ENCODE measurements around the gene GCM1.

GCM1 gene

GRCh38 chr6:53152576-53152975 is 3.9 kb upstream of the GCM1 start:
- Histone ChIP-seq H3K27ac (ENCODE audit: low read depth, low read length) (no peak overlapping the region), H3K79me2 (ENCODE audit: control insufficient read depth, insufficient read depth, low read length, unreplicated experiment) (no peaks in the 10 kb centered on the region), H3K4me3 (ENCODE audit: low read depth, low read length) (no peak overlapping the region), H2AFZ (ENCODE audit: low read length, unreplicated experiment) (no peak overlapping the region), H3K4me1 (ENCODE audit: control insufficient read depth, insufficient read depth, low read length, unreplicated experiment) (peaks cover 4% of the 10 kb centered on the region), H3K27me3 (ENCODE audit: insufficient read depth, low read length) (no peaks in the 10 kb centered on the region), H3K36me3 (ENCODE audit: insufficient read depth, low read length) (no peaks in the 10 kb centered on the region)

DNA sequence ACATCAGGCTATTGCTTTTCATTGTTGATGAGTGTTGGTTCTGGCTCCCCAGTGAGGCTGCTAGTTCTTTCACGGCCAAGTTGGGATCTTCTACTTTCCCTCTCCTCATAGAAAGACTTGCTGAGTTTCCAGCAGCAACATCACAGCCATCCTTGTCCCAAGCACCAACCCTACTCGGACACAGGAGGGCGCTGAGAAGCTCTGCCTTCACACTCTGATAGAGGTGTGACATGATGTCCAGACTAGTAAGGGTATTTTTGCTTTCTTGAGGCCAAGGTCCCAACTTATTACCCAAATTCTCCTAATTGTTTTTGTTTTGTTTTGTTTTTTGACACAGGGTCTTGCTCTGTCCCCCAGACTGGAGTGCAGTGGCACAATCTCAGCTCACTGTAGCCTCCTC is 3.0 kb upstream of the GCM1 start:
- Histone ChIP-seq H2AFZ (ENCODE audit: low read length, unreplicated experiment) (no peak overlapping the region), H3K27ac (ENCODE audit: low read depth, low read length) (no peak overlapping the region), H3K27me3 (ENCODE audit: insufficient read depth, low read length) (no peaks in the 10 kb centered on the region), H3K4me1 (ENCODE audit: control insufficient read depth, insufficient read depth, low read length, unreplicated experiment) (peaks cover 4% of the 10 kb centered on the region), H3K36me3 (ENCODE audit: insufficient read depth, low read length) (no peaks in the 10 kb centered on the region), H3K4me3 (ENCODE audit: low read depth, low read length) (no peak overlapping the region), H3K79me2 (ENCODE audit: control insufficient read depth, insufficient read depth, low read length, unreplicated experiment) (no peaks in the 10 kb centered on the region)

DNA sequence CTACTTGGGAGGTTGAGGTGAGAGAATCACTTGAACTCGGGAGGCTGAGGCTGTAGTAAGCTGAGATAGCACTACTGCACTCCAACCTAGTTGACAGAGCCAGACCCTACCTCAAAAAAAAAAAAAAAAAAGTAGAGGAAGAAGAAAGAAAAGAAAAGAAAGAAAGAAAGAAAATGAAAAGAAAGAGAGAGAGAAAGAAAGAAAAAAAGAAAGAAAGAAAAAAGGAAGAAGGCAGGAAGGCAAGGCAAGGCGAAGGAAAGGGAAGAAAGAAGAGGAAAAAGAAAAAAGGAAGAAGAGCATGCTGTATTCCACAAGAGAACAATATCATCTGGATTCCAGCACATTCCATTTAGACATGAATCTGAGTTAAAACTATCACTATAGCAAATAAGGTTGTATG is 3.8 kb downstream of the GCM1 start:
- Histone ChIP-seq H3K36me3 (ENCODE audit: insufficient read depth, low read length) (no peaks in the 10 kb centered on the region), H2AFZ (ENCODE audit: low read length, unreplicated experiment) (no peak overlapping the region), H3K27ac (ENCODE audit: low read depth, low read length) (no peak overlapping the region), H3K4me3 (ENCODE audit: low read depth, low read length) (no peak overlapping the region), H3K4me1 (ENCODE audit: control insufficient read depth, insufficient read depth, low read length, unreplicated experiment) (no peaks in the 10 kb centered on the region), H3K79me2 (ENCODE audit: control insufficient read depth, insufficient read depth, low read length, unreplicated experiment) (no peaks in the 10 kb centered on the region), H3K27me3 (ENCODE audit: insufficient read depth, low read length) (peaks cover 30% of the 10 kb centered on the region)

DNA sequence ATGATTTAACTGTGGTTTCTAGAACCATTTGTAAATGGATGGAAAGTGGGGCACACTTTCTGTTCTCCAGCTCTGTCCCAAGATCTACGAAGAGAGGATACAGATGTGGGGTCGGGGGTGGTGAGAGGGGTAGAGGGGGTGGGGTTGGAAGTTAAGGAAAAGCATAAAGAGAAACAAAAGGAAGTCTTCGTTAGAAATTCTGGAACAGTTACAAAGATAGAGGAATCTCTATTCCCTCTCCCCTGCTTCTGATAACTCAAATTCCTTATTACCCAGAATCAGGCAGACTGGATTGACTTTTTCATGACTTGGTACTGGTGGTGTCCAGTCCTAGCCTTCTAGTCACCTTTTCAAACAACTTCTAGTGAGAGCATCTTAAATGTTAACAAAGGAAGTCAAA is 4.9 kb downstream of the GCM1 start:
- H3K79me2 ChIP-seq (ENCODE audit: control insufficient read depth, insufficient read depth, low read length, unreplicated experiment) = no peaks in the 10 kb centered on the region
- no peaks in the 10 kb centered on the region for H3K36me3 ChIP-seq (ENCODE audit: insufficient read depth, low read length)
- H3K4me3 ChIP-seq (ENCODE audit: low read depth, low read length) = no peak overlapping the region
- no peaks in the 10 kb centered on the region for H3K4me1 ChIP-seq (ENCODE audit: control insufficient read depth, insufficient read depth, low read length, unreplicated experiment)
- peaks cover 30% of the 10 kb centered on the region for H3K27me3 ChIP-seq (ENCODE audit: insufficient read depth, low read length)
- H3K27ac ChIP-seq (ENCODE audit: low read depth, low read length) = no peak overlapping the region
- no peak overlapping the region for H2AFZ ChIP-seq (ENCODE audit: low read length, unreplicated experiment)

DNA sequence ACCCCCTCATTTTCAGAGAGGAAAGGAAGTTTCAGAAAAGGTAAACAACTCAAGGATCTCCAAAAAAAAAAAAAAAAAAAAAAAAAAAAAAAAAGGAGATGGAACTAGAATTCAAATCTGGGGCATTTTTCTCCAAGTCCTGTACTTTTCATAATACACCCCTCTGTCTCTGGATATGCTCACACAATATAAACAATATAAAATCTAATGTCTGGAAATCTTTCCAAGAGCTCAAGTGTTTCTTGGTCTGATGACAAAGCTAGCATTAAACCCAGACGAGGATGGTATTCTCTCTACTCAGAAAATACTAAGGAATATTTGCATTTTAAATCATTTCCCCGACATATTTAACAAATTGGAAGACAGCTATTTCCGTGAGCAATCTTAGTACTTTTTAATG is 5.8 kb downstream of the GCM1 start:
- no peaks in the 10 kb centered on the region for H3K36me3 ChIP-seq (ENCODE audit: insufficient read depth, low read length)
- H2AFZ ChIP-seq (ENCODE audit: low read length, unreplicated experiment) = no peak overlapping the region
- H3K27ac ChIP-seq (ENCODE audit: low read depth, low read length) = no peak overlapping the region
- no peaks in the 10 kb centered on the region for H3K4me1 ChIP-seq (ENCODE audit: control insufficient read depth, insufficient read depth, low read length, unreplicated experiment)
- H3K27me3 ChIP-seq (ENCODE audit: insufficient read depth, low read length) = peaks cover 30% of the 10 kb centered on the region
- H3K79me2 ChIP-seq (ENCODE audit: control insufficient read depth, insufficient read depth, low read length, unreplicated experiment) = no peaks in the 10 kb centered on the region
- H3K4me3 ChIP-seq (ENCODE audit: low read depth, low read length) = no peak overlapping the region

- Histone ChIP-seq H3K79me2 (ENCODE audit: control insufficient read depth, insufficient read depth, low read length, unreplicated experiment) (no peaks in the 10 kb centered on the region), H3K27ac (ENCODE audit: low read depth, low read length) (no peak overlapping the region), H3K4me1 (ENCODE audit: control insufficient read depth, insufficient read depth, low read length, unreplicated experiment) (no peaks in the 10 kb centered on the region), H3K36me3 (ENCODE audit: insufficient read depth, low read length) (no peaks in the 10 kb centered on the region), H3K4me3 (ENCODE audit: low read depth, low read length) (no peak overlapping the region), H2AFZ (ENCODE audit: low read length, unreplicated experiment) (no peak overlapping the region), H3K27me3 (ENCODE audit: insufficient read depth, low read length) (peaks cover 30% of the 10 kb centered on the region)
Observed at GRCh38 chr6:53139841-53140413, 8.7 kb downstream of the GCM1 start.

DNA sequence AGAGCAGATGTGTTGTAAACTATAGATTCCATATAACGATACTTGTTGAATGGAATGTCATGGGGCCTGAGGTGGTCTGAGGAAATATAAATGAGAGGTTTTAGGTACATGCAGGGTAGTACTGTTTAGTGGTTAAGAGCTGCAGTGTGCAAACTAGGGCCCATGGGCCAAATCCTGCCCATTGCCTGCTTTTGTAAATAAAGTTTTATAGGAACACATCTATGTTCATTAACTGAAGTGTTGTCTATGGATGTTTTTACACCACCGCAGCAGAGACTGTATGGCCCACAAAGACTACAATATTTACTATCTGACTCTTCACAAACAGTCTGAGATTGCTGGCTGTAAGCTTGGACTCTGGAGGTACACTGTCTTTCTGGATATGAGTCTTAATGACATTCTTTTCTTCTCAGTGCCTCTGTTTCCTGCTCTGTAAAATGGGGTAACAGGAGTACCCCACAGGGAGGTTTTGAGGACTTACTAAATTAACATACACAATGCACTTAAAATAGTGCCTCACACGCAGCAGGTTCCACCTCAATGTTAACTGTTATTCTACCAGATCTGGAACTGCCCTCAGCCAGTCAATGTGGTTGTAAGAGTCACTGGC is 12.5 kb downstream of the GCM1 start:
- Histone ChIP-seq H3K4me1 (ENCODE audit: control insufficient read depth, insufficient read depth, low read length, unreplicated experiment) (no peaks in the 10 kb centered on the region), H3K36me3 (ENCODE audit: insufficient read depth, low read length) (no peaks in the 10 kb centered on the region), H3K27ac (ENCODE audit: low read depth, low read length) (no peak overlapping the region), H3K4me3 (ENCODE audit: low read depth, low read length) (no peak overlapping the region), H3K79me2 (ENCODE audit: control insufficient read depth, insufficient read depth, low read length, unreplicated experiment) (no peaks in the 10 kb centered on the region), H3K27me3 (ENCODE audit: insufficient read depth, low read length) (peaks cover 23% of the 10 kb centered on the region), H2AFZ (ENCODE audit: low read length, unreplicated experiment) (no peak overlapping the region)

- Histone ChIP-seq H3K4me3 (ENCODE audit: low read depth, low read length) (no peak overlapping the region), H3K27ac (ENCODE audit: low read depth, low read length) (no peak overlapping the region), H3K4me1 (ENCODE audit: control insufficient read depth, insufficient read depth, low read length, unreplicated experiment) (no peaks in the 10 kb centered on the region), H2AFZ (ENCODE audit: low read length, unreplicated experiment) (no peak overlapping the region), H3K79me2 (ENCODE audit: control insufficient read depth, insufficient read depth, low read length, unreplicated experiment) (no peaks in the 10 kb centered on the region), H3K27me3 (ENCODE audit: insufficient read depth, low read length) (peaks cover 28% of the 10 kb centered on the region), H3K36me3 (ENCODE audit: insufficient read depth, low read length) (no peaks in the 10 kb centered on the region)
Observed at GRCh38 chr6:53134601-53135235, 13.9 kb downstream of the GCM1 start.

DNA sequence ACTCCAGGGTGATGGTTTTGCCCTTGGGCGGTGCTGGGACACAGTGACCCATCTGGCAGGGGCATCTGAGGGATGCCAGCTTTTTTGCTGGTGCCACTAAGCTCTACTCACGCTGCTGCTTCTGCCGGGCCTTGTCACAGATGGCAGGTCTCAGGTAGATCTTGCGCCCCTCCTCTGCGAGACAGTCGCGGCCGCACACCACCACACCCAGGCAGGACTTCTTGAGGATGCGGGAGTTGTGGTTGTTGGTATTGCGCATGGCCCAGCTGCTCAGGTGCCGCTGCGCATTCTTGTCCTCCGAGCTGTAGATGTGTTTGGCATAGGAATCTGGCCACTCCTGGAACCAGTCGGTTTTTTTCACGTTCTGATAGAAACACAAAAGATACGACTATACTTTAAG is 14.7 kb downstream of the GCM1 start:
- Histone ChIP-seq H3K4me3 (ENCODE audit: low read depth, low read length) (no peak overlapping the region), H3K27ac (ENCODE audit: low read depth, low read length) (no peak overlapping the region)

DNA sequence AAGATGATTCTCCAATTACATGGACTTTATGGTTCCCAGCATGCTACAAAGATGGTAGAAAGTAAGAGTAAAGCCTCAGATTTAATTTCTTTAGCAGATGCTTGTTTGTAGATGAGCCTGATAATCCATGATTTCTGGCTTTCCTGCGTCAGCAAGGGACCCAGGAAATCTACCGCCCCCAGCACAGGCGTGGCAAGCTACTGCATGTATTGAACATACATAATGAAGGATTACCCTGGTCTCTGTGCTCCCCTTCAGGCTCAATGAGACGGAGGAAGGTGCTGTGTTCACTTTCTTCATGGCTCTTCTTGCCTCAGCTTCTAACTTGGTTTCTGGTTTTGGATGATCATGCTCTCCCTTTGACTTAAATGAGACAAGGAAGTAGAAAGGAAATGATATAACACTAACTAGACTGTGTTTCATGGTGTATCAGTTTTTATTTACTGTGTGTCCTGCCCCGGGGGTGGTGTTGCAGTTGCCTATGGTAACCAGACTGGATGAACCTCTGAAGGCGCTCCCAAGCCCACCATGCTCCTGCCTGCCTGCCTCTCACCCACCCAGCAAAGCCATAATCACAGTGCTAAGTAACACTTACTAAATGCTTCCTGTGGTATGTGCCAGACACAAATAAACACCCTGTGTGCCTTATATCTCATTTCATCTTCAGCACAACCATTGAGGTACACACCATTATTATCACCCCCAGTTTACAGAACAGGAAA is 17.9 kb downstream of the GCM1 start:
- Histone ChIP-seq H3K4me3 (ENCODE audit: low read depth, low read length) (no peak overlapping the region), H3K4me1 (ENCODE audit: control insufficient read depth, insufficient read depth, low read length, unreplicated experiment) (no peaks in the 10 kb centered on the region), H3K27ac (ENCODE audit: low read depth, low read length) (no peak overlapping the region), H2AFZ (ENCODE audit: low read length, unreplicated experiment) (no peak overlapping the region), H3K79me2 (ENCODE audit: control insufficient read depth, insufficient read depth, low read length, unreplicated experiment) (no peaks in the 10 kb centered on the region), H3K36me3 (ENCODE audit: insufficient read depth, low read length) (no peaks in the 10 kb centered on the region), H3K27me3 (ENCODE audit: insufficient read depth, low read length) (peaks cover 57% of the 10 kb centered on the region)

More for the DNA sequence above, 14.7 kb downstream of the GCM1 start:
- no peaks in the 10 kb centered on the region for H3K4me1 ChIP-seq (ENCODE audit: control insufficient read depth, insufficient read depth, low read length, unreplicated experiment)
- no peak overlapping the region for H2AFZ ChIP-seq (ENCODE audit: low read length, unreplicated experiment)
- H3K27me3 ChIP-seq (ENCODE audit: insufficient read depth, low read length) = peaks cover 36% of the 10 kb centered on the region
- H3K36me3 ChIP-seq (ENCODE audit: insufficient read depth, low read length) = no peaks in the 10 kb centered on the region
- no peaks in the 10 kb centered on the region for H3K79me2 ChIP-seq (ENCODE audit: control insufficient read depth, insufficient read depth, low read length, unreplicated experiment)
